Upper lobe of left lung (tissue), 4 donors: ENCODE measurements around the gene BRIP1.

Experiments
- CTCF ChIP-seq, 6 experiments: fragments of 450-650 bp in 4 of 6; fragments of 200-600 bp in 2 of 6; sonication (generic) in 2 of 6; IDR thresholded peaks; one replicate each; pipeline ENCODE4 v1.5.1; 2016 to 2019; ENCODE audit warnings: antibody characterized with exemption in 6 of 6
- EP300 ChIP-seq, 4 donors: sonication (generic); formaldehyde crosslinking; IDR thresholded peaks; one replicate each; pipeline ENCODE4 v1.5.1; 2017; ENCODE audit warnings: antibody characterized with exemption in 4 of 4, control low read depth in 2 of 4
- POLR2A ChIP-seq, 4 donors: fragments of 450-650 bp; IDR thresholded peaks; one replicate each; pipeline ENCODE4 v1.5.1; 2016 to 2017; ENCODE audit warnings: antibody characterized with exemption in 4 of 4, mild to moderate bottlenecking in 2 of 4
- POLR2AphosphoS5 ChIP-seq, 2 donors: sonication (generic); formaldehyde crosslinking; IDR thresholded peaks; one replicate each; pipeline ENCODE4 v1.5.1; 2017; ENCODE audit warnings: antibody characterized with exemption in 2 of 2

GRCh38 chr17:61683466-61683865 lies 179.9 kb downstream of the BRIP1 start:
- no peak for TF ChIP-seq POLR2A (IDR thresholded peaks at IDR 0.05)
- TF ChIP-seq CTCF (IDR thresholded peaks at IDR 0.05), result no peak
- no peak for TF ChIP-seq EP300 (IDR thresholded peaks at IDR 0.05)
- no peak for TF ChIP-seq POLR2AphosphoS5 (IDR thresholded peaks at IDR 0.05)
